ENCODE data around the gene IL17D.
A peak's percentile ranks its signal among the peaks of the same experiment; 100 is the strongest.
"Not testable (repeated sequence)": the region's sequence is repeated elsewhere in the genome, so short reads cannot be mapped to it uniquely, and the experiment has no call there.

IL17D gene

DNA sequence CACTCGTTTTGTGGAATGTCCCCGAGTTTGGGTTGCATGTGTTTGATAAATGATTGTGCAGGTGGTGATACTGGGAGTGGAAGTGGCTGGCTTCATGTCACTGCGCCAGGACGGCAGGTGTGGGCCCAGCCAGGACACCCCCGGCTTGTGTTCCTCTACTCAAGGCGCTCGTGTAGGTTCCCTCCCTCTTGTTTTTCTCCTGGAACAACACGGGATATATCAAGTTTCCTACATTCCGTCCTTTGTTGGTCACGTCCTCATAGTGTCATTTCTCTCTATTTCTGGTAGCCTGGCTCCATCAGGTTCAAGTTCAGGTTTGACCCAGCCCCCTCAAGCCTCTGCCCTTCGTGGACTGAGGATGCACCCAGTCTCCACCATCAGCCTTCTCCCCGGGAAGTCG lies 16.3 kb downstream of the IL17D start:
- no peak for DNase-seq (ENCODE audit: low read depth)

DNA sequence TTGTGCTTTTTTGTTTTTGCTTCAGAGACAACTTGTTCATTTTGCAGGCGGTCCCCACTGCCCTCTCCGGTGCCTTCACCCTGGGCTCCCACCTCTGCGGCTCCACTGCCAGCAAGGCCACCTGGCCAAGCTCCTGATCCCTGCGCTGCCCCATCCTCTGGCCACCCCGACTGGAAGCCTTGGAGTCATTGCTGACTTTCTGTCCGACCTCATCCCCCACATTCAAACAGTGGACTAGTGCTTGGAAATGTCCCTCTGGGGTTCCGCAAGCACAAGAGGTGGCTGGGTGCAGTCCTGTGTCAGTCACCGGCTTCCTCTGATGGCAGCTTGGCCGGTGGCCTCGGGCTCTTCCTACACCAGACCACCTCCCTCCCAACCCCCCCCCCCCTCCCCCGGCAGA lies 17.0 kb downstream of the IL17D start:
- no peak for DNase-seq (ENCODE audit: low read depth)

DNA sequence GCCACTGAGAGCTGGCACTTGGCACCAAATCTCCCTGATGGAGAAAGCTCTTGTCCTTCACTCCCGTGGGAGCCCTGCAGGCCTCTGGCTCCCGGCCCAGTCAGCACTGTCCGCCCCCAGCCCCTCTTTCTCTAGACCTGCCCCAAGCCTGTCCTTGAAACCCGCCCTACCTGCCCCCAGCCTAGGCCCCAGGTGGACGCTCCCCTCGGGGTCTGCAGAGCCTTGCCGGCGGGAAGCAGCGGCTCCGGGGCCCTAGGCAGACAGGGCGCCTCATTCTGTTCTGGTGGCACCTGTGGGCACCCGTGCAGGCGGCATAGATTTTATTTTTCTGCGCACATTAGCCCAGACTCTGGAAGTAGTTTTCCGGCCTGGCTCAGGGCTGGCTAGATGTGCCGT lies 17.6 kb downstream of the IL17D start:
- DNase-seq (ENCODE audit: low read depth) = no peak

DNA sequence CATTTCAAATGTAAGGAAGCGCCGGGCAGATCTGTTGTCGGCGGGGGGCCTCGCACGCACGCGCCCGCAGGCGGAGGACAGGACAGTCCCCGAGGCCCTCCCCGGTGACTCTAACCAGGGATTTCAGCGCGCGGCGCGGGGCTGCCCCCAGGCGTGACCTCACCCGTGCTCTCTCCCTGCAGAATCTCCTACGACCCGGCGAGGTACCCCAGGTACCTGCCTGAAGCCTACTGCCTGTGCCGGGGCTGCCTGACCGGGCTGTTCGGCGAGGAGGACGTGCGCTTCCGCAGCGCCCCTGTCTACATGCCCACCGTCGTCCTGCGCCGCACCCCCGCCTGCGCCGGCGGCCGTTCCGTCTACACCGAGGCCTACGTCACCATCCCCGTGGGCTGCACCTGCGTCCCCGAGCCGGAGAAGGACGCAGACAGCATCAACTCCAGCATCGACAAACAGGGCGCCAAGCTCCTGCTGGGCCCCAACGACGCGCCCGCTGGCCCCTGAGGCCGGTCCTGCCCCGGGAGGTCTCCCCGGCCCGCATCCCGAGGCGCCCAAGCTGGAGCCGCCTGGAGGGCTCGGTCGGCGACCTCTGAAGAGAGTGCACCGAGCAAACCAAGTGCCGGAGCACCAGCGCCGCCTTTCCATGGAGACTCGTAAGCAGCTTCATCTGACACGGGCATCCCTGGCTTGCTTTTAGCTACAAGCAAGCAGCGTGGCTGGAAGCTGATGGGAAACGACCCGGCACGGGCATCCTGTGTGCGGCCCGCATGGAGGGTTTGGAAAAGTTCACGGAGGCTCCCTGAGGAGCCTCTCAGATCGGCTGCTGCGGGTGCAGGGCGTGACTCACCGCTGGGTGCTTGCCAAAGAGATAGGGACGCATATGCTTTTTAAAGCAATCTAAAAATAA lies 18.2 kb downstream of the IL17D start:
- DNase-seq (ENCODE audit: low read depth) = peak; percentile 58

DNA sequence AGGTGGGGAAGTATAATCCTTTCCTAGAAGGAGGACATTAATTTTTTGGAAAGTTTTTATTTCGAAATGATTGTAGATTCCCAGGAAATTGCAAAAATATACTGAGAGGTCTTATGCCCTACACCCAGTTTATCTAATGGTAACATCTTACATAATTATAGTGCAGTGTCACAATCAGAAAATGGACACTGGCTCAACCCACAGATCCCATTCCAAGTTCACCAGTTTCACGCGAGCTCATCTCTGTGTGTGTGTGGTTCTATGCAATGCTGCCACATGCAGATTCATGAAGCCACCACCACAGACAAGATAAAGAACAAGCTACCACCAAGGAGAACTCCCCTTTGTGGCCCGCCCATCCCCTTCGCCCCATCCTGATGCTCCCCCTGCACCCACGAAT lies 24.4 kb downstream of the IL17D start:
- no peak for DNase-seq (ENCODE audit: low read depth)

DNA sequence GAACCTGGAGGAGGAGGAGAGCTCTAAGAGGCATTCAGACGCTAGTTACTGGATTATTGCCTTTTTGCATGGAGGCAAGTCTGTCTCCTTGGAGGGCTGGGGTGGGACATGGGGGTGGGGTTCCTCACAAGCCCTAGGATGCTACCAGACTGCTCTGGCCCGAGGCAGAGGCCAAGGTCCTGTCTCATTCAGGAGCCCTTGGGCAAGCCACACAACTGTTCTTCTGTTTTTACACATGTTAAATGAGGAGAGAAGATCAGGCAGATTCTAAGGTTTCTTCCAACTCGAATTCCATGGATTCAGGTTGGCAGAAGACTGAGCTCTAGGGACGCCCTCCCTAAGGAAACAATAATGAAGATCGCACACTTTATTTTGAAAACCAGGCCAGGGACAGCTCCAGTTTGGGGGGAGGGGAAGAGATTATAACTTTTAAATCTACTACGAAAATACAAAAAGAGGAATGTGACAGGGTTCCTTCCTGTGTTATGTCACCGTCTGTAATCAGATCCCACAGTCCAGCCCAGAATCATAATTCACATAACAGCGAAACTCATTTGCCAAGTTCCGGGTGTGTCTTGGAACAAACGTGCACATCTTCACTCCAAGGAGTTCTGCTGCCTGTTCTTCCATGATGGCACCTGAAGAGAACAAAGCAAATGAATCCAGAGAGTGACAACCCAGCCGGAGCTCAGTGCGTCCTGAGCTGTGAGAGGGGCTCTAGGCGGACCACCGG lies 25.2 kb downstream of the IL17D start:
- DNase-seq (ENCODE audit: low read depth) = no peak

DNA sequence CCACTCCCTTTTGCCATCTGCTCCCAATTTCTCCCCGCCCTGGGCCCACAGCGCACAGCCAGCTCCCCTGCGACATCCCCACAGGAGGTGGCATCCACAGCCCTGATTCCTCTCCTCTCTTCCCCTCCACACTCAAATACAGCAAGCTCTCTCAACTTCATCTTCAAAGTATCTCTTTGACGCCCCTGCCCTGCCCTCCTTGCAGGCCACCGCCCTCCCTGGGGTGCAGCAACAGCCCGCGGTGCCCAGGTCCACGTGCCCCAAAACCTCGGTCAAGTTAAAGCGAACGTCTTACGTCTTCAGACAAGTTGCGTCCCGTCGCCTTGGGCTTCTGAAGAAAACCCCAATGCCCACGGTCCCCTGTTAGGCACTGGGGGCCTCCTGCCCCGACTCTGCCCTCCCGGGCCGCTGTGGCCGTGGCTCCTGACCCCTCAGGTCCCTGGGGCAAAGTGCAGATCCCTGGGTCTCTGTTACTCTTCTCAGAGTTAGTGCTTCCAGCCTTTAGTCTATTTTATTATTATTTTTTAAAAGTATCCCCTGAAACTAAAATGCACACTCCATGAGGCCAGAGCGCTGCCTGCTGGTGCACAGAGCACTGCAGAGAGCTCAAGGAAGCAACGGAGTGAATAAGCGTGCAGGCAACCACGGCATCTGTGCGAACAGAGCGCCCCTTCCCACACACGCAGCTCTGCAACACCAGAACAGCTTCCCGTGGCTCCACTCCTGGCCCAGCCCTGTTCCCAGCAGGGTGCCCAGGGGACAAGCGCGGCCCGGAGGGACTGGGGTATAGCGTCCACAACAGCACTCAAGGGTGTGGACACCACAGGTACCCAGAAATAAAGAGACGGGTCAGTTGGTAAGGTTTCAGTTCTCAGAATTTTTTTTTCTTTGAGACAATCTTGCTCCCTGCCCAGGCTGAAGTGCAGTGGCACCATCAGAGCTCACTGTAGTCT lies 26.4 kb downstream of the IL17D start:
- no peak for DNase-seq (ENCODE audit: low read depth)

DNA sequence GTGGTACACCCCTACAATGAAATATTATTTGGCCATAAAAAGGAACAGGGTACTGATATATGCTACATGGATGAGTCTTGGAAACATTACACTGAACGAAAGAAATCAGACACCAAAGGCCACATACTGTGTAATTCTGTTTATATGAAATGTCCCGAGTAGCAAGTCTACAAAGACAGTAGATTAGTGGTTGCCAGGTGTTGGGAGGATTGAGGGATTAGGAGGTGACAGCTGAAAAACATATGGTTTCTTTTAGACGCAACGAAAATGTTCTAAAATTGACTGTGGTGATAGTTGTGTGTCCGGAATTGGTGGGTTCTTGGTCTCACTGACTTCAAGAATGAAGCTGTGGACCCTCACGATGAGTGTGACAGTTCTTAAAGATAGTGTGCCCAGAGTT lies 35.1 kb downstream of the IL17D start:
- no peak for DNase-seq (ENCODE audit: low read depth)

DNA sequence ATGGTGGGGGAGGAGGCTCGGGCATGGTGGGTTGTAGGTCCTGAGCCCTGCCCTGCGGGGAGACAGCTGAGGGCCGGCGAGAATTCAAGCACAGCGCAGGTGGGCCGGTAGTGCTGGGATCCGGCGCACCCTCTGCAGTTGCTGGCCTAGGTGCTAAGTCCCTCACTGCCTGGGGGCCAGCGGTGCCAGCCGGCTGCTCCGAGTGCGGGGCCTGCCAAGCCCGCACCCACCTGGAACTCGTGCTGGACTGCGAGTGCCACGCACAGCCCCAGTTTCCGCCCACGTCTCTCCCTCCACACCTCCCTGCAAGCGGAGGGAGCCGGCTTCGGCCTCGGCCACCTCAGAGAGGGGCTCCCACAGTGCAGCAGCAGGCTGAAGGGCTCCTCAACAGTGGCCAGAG lies 36.5 kb downstream of the IL17D start:
- DNase-seq (ENCODE audit: low read depth) = no peak

DNA sequence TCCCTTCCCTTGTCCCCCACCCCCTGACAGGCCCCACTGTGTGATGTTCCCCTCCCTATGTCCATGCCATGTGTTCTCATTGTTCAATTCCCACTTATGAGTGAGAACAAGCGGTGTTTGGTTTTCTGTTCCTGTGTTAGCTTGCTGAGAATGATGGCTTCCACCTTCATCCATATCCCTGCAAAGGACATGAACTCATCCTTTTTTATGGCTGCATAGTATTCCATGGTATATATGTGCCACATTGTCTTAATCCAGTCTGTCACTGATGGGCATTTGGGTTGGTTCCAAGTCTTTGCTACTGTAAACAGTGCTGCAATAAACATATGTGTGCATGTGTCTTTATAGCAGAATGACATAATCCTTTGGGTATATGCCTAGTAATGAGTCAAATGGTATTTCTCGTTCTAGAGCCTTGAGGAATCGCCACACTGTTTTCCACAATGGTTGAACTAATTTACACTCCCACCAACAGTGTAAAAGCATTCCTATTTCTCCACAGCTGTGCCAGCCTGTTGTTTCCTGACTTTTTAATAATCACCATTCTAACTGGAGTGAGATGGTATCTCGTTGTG lies 40.4 kb downstream of the IL17D start:
- not testable (repeated sequence) for DNase-seq (ENCODE audit: low read depth)

DNA sequence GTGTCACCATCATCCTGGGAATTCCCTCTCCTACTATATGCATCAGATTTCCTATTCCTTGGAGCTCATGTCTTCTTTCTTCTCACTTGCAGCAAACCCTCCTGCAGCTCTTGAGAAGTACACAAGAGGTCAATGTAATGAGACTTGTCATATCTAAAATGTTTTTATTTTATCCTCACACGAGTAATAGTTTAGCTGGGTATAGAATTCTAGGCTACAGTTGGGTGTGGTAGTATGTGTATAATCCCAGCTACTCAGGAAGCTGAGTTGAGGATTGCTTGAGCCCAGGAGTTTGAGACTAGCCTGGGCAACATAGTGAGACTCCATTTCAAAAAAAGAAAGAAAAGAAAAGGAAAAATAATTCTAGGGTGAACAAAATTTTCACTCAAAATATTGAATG lies 45.9 kb downstream of the IL17D start:
- no peak for DNase-seq (ENCODE audit: low read depth)

DNA sequence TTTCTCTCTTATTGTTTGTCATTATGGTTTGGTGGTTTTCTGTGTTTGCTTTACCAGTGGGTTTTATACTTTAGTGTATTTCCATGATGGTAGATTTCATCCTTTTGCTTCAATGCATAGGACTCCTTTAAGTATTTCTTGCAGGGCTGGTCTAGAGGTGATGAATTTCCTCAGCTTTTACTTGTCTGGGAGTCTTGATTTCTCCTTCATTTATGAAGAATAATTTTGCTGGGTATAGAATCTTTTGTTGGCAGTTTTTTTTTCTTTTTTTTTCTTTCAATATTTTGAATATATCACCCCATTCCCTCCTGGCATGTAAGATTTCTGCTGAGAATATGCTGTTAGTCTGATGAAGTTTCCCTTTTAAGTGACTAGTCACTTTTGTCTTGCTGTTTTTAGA lies 50.5 kb downstream of the IL17D start:
- DNase-seq (ENCODE audit: low read depth) = no peak

DNA sequence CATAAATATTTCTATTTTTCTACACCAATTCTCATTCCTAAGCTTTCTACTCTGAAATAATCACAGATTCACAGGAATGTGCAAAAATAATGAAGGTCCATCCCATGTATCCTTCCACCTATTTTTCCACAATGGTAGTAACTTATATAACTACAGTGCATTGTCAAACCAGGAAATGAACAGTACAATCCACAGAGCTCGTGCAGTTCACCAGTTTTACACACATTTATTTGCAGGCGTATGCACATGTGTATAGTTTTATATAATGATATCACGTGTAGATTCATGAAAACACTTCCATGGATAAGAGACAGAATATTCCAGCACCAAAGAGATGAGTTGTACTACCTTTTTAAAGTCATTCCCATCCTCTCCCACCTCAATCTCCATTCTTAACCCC lies 57.4 kb downstream of the IL17D start:
- no peak for DNase-seq (ENCODE audit: low read depth)

DNA sequence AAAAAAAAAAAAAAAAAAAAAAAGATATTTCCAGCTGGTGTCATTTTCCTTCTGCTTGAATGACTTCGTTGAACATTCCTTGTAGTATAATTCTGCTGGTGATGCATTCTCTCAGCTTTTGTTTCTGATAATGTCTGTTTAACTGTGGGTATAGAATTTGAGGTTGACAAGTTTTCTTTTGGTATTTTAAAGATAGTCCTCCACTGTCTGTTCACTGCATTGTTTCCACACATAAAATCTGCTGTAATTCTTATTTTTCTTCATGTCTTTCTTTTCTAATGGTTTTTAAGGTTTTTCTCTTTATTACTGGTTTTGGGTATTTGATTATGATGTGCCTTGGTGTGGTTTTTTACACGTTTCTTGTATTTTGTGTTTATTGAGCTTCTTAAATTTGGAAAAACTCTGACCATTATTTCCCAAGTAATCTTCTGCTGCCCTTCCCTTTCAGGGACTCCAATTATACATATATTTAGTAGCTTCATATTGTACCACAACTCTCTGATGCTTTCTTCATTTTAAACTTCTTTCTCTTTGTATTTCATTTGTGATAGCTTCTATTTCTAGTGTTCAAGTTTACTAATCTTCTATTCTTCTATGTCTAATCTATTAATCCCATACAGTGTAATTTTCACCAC lies 63.9 kb downstream of the IL17D start:
- no peak for DNase-seq (ENCODE audit: low read depth)

DNA sequence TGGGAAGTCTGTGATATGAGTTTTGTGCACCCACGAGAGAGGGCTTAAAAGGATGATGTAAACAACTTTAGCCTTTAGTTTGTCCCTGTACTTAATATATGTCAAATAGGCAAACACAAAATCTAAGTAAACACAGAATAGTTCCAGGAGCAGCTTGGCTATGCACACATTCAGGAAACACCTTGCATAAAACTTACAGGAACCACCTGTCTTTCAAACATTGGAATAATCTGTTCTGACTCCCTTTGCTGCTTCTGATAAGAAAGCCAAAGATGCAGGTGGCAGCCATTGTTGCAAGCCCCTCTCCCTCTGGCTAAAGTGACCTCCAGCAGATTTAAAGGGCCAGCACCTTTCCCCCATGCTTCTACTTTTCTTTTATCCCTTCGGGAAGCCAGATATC lies 65.6 kb downstream of the IL17D start:
- no peak for DNase-seq (ENCODE audit: low read depth)

DNA sequence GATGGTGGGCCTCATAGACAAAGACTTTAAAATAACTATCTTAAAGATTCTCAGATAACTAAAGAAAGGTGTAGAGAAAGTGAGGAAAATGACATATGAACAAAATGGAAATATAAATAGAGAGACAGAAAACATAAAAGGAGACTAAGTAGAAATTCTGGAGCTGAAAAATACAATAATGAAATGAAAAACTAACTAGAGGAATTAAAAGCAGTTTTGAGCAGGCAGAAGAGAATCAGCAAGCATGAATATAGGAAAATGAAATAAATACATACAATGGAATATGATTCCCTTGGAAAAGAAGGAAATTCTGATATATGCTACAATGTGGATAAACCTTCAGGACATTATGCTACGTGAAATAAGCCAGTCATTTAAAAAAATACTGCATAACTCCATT lies 66.3 kb downstream of the IL17D start:
- DNase-seq (ENCODE audit: low read depth) = no peak
